IMR-90 (cell line): ENCODE data around the gene HYAL3. TPM values are rescaled to one million over a fixed set of nuclear protein-coding genes. Genes with fewer than 3 reads are reported as not detected.

Source experiments
- ATAC-seq: fragments of 200-7000 bp; cut with Tn5 transposase; 2 replicates; pipeline ENCODE4 v1.9.1; 2020; ENCODE audit warnings: low read depth, mild to moderate bottlenecking, moderate library complexity
- BruUV-seq: library from RNA; stranded (reverse); fragments of 400-500 nt; replicated peaks from 2 replicates; lab custom pipeline; 2021; lab: Mats Ljungman, UMichigan
- CTCF ChIA-PET: fragments of 300-600 bp; formaldehyde crosslinking; extraction: SDS; loops from one replicate; lab custom pipeline; 2021; ENCODE audit warnings: antibody characterized with exemption; lab: Yijun Ruan, JAX
- POLR2A ChIA-PET: fragments of 300-600 bp; sonication (Branson Sonifier 250); formaldehyde crosslinking; loops from one replicate; lab custom pipeline; 2022; ENCODE audit warnings: antibody characterized with exemption; ENCODE audit not compliant: unreplicated experiment; lab: Charles Lee
- DNase-seq: peaks from one replicate; pipeline ENCODE4 v3.0.0; 2013
- H2AFZ ChIP-seq: replicated peaks from 2 replicates; pipeline ENCODE3; 2013; ENCODE audit warnings: low read length, mild to moderate bottlenecking; ENCODE audit not compliant: poor library complexity
- H2AK5ac ChIP-seq: 2 replicates; pipeline ENCODE4 v1.6.1; 2013; ENCODE audit warnings: low read depth, low read length, inconsistent platforms
- H2AK9ac ChIP-seq: replicated peaks from 2 replicates; pipeline ENCODE3; 2013; ENCODE audit warnings: mild to moderate bottlenecking, low read depth, low read length, moderate library complexity; ENCODE audit not compliant: poor library complexity
- H2BK120ac ChIP-seq: 2 replicates; pipeline ENCODE4 v1.6.1; 2013; ENCODE audit warnings: low read depth, low read length, inconsistent platforms
- H2BK15ac ChIP-seq: 3 replicates; pipeline ENCODE4 v1.6.1; 2013; ENCODE audit warnings: low read depth, low read length, inconsistent platforms
- H2BK20ac ChIP-seq: 2 replicates; pipeline ENCODE4 v1.6.1; 2013; ENCODE audit warnings: low read depth, mild to moderate bottlenecking, inconsistent platforms, low read length, moderate library complexity
- H2BK5ac ChIP-seq: 2 replicates; pipeline ENCODE4 v1.6.1; 2013; ENCODE audit warnings: mild to moderate bottlenecking, low read depth, low read length, inconsistent platforms; ENCODE audit not compliant: poor library complexity, severe bottlenecking
- H3K14ac ChIP-seq: replicated peaks from 2 replicates; pipeline ENCODE4 v1.6.1; 2013; ENCODE audit warnings: low read depth, low read length, inconsistent platforms
- H3K18ac ChIP-seq: 2 replicates; pipeline ENCODE4 v1.6.1; 2013; ENCODE audit warnings: low read depth, low read length, control low read depth
- H3K23ac ChIP-seq: 2 replicates; pipeline ENCODE4 v1.6.1; 2013; ENCODE audit warnings: low read depth, low read length, inconsistent platforms
- H3K27ac ChIP-seq: 2 replicates; pipeline ENCODE4 v1.5.1; 2013; ENCODE audit warnings: mild to moderate bottlenecking, control low read depth, low read length; ENCODE audit not compliant: insufficient read depth
- H3K27me3 ChIP-seq: 2 replicates; pipeline ENCODE4 v1.6.1; 2013; ENCODE audit warnings: low read length; ENCODE audit not compliant: control insufficient read depth, insufficient read depth
- H3K36me3 ChIP-seq: 2 replicates; pipeline ENCODE4 v1.6.1; 2013; ENCODE audit warnings: low read length, mixed read lengths; ENCODE audit not compliant: control insufficient read depth, insufficient read depth
- H3K4ac ChIP-seq: 2 replicates; pipeline ENCODE4 v1.6.1; 2013; ENCODE audit warnings: low read depth, low read length, inconsistent platforms
- H3K4me1 ChIP-seq: 2 replicates; pipeline ENCODE4 v1.6.1; 2013; ENCODE audit warnings: low read length, mixed read lengths; ENCODE audit not compliant: control insufficient read depth, insufficient read depth
- H3K4me2 ChIP-seq: 2 replicates; pipeline ENCODE4 v1.6.1; 2013; ENCODE audit warnings: low read depth, mild to moderate bottlenecking, control low read depth, low read length, moderate library complexity
- H3K4me3 ChIP-seq: 2 replicates; pipeline ENCODE4 v1.5.1; 2013; ENCODE audit warnings: low read depth, mild to moderate bottlenecking, control low read depth, low read length, moderate library complexity; ENCODE audit not compliant: insufficient read depth
- H3K56ac ChIP-seq: 2 replicates; pipeline ENCODE4 v1.6.1; 2013; ENCODE audit warnings: low read length, inconsistent platforms; ENCODE audit not compliant: insufficient read depth; ENCODE audit errors: extremely low read depth
- H3K79me1 ChIP-seq, 2 experiments: 2 replicates each; pipeline ENCODE4 v1.6.1; 2013; ENCODE audit warnings: low read length in 2 of 2, inconsistent platforms in 1 of 2, low read depth in 1 of 2
- H3K9ac ChIP-seq: 2 replicates; pipeline ENCODE4 v1.6.1; 2013; ENCODE audit warnings: low read depth, low read length, control low read depth
- H3K9me1 ChIP-seq: 2 replicates; pipeline ENCODE4 v1.6.1; 2013; ENCODE audit warnings: low read length, inconsistent platforms; ENCODE audit not compliant: insufficient read depth
- H3K9me3 ChIP-seq: 2 replicates; pipeline ENCODE4 v1.6.1; 2013; ENCODE audit warnings: low read length; ENCODE audit not compliant: control insufficient read depth, insufficient read depth
- H4K20me1 ChIP-seq: 2 replicates; pipeline ENCODE4 v1.6.1; 2013; ENCODE audit warnings: low read length, inconsistent platforms; ENCODE audit not compliant: insufficient read depth
- H4K5ac ChIP-seq: 2 replicates; pipeline ENCODE4 v1.6.1; 2013; ENCODE audit warnings: mild to moderate bottlenecking, low read depth, low read length, control low read depth
- H4K8ac ChIP-seq, 2 experiments: 2 replicates each; pipeline ENCODE4 v1.6.1; 2013; ENCODE audit warnings: low read depth in 2 of 2, low read length in 2 of 2, control low read depth in 1 of 2, inconsistent platforms in 1 of 2
- H4K91ac ChIP-seq: 2 replicates; pipeline ENCODE4 v1.6.1; 2013; ENCODE audit warnings: low read depth, low read length, inconsistent platforms; ENCODE audit not compliant: insufficient read depth
- BHLHE40 ChIP-seq: fragments of 150-350 bp; IDR thresholded peaks from 2 replicates; pipeline ENCODE4 v1.6.1; 2016; ENCODE audit warnings: mild to moderate bottlenecking, low read depth, low read length
- FOS ChIP-seq: fragments of 150-350 bp; IDR thresholded peaks from 2 replicates; pipeline ENCODE4 v1.6.1; 2016; ENCODE audit warnings: low read depth, low read length
- MAZ ChIP-seq: IDR thresholded peaks from 2 replicates; pipeline ENCODE4 v1.6.1; 2012; ENCODE audit warnings: low read depth, mild to moderate bottlenecking, low read length, improper control_type of control experiment, moderate library complexity, borderline replicate concordance
- MXI1 ChIP-seq: IDR thresholded peaks from 2 replicates; pipeline ENCODE4 v1.6.1; 2012; ENCODE audit warnings: low read depth, mild to moderate bottlenecking, low read length, moderate library complexity, borderline replicate concordance
- POLR2A ChIP-seq: IDR thresholded peaks from 2 replicates; pipeline ENCODE4 v1.6.1; 2012; ENCODE audit warnings: mild to moderate bottlenecking, low read depth, low read length
- RAD21 ChIP-seq: IDR thresholded peaks from 2 replicates; pipeline ENCODE4 v1.6.1; 2012; ENCODE audit warnings: low read length, improper control_type of control experiment
- RCOR1 ChIP-seq: IDR thresholded peaks from 2 replicates; pipeline ENCODE4 v1.6.1; 2012; ENCODE audit warnings: mild to moderate bottlenecking, low read length, improper control_type of control experiment; ENCODE audit not compliant: insufficient replicate concordance
- RFX5 ChIP-seq: IDR thresholded peaks from 2 replicates; pipeline ENCODE4 v1.8.0; 2012; ENCODE audit warnings: low read depth, mild to moderate bottlenecking, low read length, moderate library complexity
- SMC3 ChIP-seq: fragments of 150-350 bp; IDR thresholded peaks from 2 replicates; pipeline ENCODE4 v1.6.1; 2016; ENCODE audit warnings: low read depth, mild to moderate bottlenecking, antibody characterized with exemption, low read length, moderate library complexity
- WGBS, 2 experiments: methylation state at CpG; one replicate each; pipeline versions ENCODE4 v1.1.5 to v1.1.7; 2013; ENCODE audit warnings: missing lambda C conversion rate in 2 of 2; ENCODE audit not compliant: insufficient read length in 1 of 2; ENCODE audit errors: extremely low coverage in 2 of 2; 5-methylcytosine and 5-hydroxymethylcytosine counted together
- dilution Hi-C: fragments of 300-500 bp; cut with HindIII; formaldehyde crosslinking; loops from one replicate; pipeline ENCODE4 v1.14.3; 2018; ENCODE audit warnings: low sequenced_read_pairs; ENCODE audit not compliant: unreplicated experiment
- in situ Hi-C: fragments of 300-500 bp; cut with MboI; formaldehyde crosslinking; loops from 3 replicates; pipeline ENCODE4 v1.14.3; 2019; ENCODE audit warnings: low sequenced_read_pairs, inconsistent platforms, mixed read lengths
- intact Hi-C: fragments of 100-400 bp; cut with micrococcal nuclease; formaldehyde crosslinking; loops from 2 replicates; pipeline ENCODE4 v1.10.0; 2022
- polyA plus RNA-seq, 3 experiments: library from polyadenylated mRNA; depleted of rRNA; stranded (reverse); fragments of >200 nt; gene quantifications; 2 replicates each; pipeline ENCODE4 v1.2.3, GENCODE V29; 2012; ENCODE audit warnings: low replicate concordance in 1 of 3
- total RNA-seq: library from RNA; depleted of rRNA; stranded (reverse); fragments of >200 nt; gene quantifications from 2 replicates; pipeline ENCODE4 v1.2.3, GENCODE V29; 2012
- TF ChIP-seq, protein P1 (sequence below): fragments of 150-350 bp; IDR thresholded peaks from 2 replicates; pipeline ENCODE4 v1.6.1; 2016; ENCODE audit warnings: low read depth, mild to moderate bottlenecking, low read length, moderate library complexity, borderline replicate concordance
- TF ChIP-seq, protein P2 (sequence below): fragments of 150-350 bp; IDR thresholded peaks from 2 replicates; pipeline ENCODE4 v1.6.1; 2017; ENCODE audit warnings: mild to moderate bottlenecking, antibody characterized with exemption, low read length, low read depth
- TF ChIP-seq, protein P3 (sequence below): conservative IDR thresholded peaks from 2 replicates; pipeline ENCODE4 v1.5.1; 2012; ENCODE audit warnings: mild to moderate bottlenecking, low read depth, low read length, improper control_type of control experiment

Gene HYAL3
- total and polyA plus RNA-seq, 2 of the 4 experiments (the other 2 are of a cell fraction): 2.7 to 5.7 TPM

GRCh38 chr3:50292159-50293078 lies 6.8 kb downstream of the HYAL3 start, which contains the start of gene IFRD2:
Gene IFRD2, minus strand, starts transcription at chr3:50292429. Its CDS starts 155 bp downstream, at chr3:50292274.
- ChIA-PET CTCF (interaction anchor here (0.6 kb wide), 1 partner anchor 1248 kb away, joined by 3 read pairs; no protein-coding TSS in a partner anchor), POLR2A (interaction anchor here (1.1 kb wide), 1 partner anchor 45 kb away, joined by 3 read pairs; no protein-coding TSS in a partner anchor)
- H3K9ac ChIP-seq: peak within 1 kb of the TSS; percentile 83
- H3K4me1 ChIP-seq: peaks cover 8% of the 10 kb centered on the region
- ATAC-seq: peak; percentile 98
- H3K4me3 ChIP-seq: peak within 1 kb of the TSS; percentile 68
- H2BK15ac ChIP-seq: 0 out of 3 replicates have a peak within 1 kb of the TSS, but pooled peaks have one; percentile 43
- in situ Hi-C loops: no loop called here
- DNase-seq: peak; percentile 97
- peak within 1 kb of the TSS; percentile 86 to 99 for H4K8ac ChIP-seq
- H3K14ac ChIP-seq: peak within 1 kb of the TSS; percentile 86
- no peak within 1 kb of the TSS for H2BK20ac ChIP-seq
- H3K9me3 ChIP-seq: no peaks in the 10 kb centered on the region
- peak within 1 kb of the TSS; percentile 49 for H3K27ac ChIP-seq
- peak within 1 kb of the TSS; percentile 99 for H2AK5ac ChIP-seq
- peak within 1 kb of the TSS; percentile 90 for H4K5ac ChIP-seq
- peak within 1 kb of the TSS; percentile 28; the same call in 1 of the 2 replicates for H2BK120ac ChIP-seq
- H3K9me1 ChIP-seq: no peaks in the 10 kb centered on the region; the same call in 1 of the 2 replicates
- no peak for TF ChIP-seq RCOR1
- TF ChIP-seq MXI1: peak; percentile 88
- TF ChIP-seq SMC3: no peak
- TF ChIP-seq, protein P1, sequence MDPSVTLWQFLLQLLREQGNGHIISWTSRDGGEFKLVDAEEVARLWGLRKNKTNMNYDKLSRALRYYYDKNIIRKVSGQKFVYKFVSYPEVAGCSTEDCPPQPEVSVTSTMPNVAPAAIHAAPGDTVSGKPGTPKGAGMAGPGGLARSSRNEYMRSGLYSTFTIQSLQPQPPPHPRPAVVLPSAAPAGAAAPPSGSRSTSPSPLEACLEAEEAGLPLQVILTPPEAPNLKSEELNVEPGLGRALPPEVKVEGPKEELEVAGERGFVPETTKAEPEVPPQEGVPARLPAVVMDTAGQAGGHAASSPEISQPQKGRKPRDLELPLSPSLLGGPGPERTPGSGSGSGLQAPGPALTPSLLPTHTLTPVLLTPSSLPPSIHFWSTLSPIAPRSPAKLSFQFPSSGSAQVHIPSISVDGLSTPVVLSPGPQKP: no peak
- TF ChIP-seq MAZ: peak; percentile 87
- no peak for TF ChIP-seq RFX5
- TF ChIP-seq, protein P2, sequence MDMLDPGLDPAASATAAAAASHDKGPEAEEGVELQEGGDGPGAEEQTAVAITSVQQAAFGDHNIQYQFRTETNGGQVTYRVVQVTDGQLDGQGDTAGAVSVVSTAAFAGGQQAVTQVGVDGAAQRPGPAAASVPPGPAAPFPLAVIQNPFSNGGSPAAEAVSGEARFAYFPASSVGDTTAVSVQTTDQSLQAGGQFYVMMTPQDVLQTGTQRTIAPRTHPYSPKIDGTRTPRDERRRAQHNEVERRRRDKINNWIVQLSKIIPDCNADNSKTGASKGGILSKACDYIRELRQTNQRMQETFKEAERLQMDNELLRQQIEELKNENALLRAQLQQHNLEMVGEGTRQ: peak; percentile 41; the same call in 1 of the 2 replicates
- TF ChIP-seq, protein P3, sequence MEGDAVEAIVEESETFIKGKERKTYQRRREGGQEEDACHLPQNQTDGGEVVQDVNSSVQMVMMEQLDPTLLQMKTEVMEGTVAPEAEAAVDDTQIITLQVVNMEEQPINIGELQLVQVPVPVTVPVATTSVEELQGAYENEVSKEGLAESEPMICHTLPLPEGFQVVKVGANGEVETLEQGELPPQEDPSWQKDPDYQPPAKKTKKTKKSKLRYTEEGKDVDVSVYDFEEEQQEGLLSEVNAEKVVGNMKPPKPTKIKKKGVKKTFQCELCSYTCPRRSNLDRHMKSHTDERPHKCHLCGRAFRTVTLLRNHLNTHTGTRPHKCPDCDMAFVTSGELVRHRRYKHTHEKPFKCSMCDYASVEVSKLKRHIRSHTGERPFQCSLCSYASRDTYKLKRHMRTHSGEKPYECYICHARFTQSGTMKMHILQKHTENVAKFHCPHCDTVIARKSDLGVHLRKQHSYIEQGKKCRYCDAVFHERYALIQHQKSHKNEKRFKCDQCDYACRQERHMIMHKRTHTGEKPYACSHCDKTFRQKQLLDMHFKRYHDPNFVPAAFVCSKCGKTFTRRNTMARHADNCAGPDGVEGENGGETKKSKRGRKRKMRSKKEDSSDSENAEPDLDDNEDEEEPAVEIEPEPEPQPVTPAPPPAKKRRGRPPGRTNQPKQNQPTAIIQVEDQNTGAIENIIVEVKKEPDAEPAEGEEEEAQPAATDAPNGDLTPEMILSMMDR: no peak
- TF ChIP-seq RAD21: no peak
- TF ChIP-seq FOS: 0 out of 2 replicates have a peak, but pooled peaks have one; percentile 5
- peak; percentile 72; the same call in 1 of the 2 replicates for TF ChIP-seq POLR2A
- peak; percentile 45; the same call in 1 of the 2 replicates for TF ChIP-seq BHLHE40
- H4K91ac ChIP-seq: peak within 1 kb of the TSS; percentile 90
- BruUV-seq: no TSS peak
- peak within 1 kb of the TSS; percentile 88; the same call in 1 of the 2 replicates for H3K23ac ChIP-seq
- H2BK5ac ChIP-seq: peak within 1 kb of the TSS; percentile 55
- H3K18ac ChIP-seq: 0 out of 2 replicates have a peak within 1 kb of the TSS, but pooled peaks have one; percentile 8
- dilution Hi-C loops: no loop called here
- H4K20me1 ChIP-seq: no peaks in the 10 kb centered on the region
- intact Hi-C loops: no loop called here
- H3K36me3 ChIP-seq: peaks cover 25% of the 10 kb centered on the region
- H2AK9ac ChIP-seq: peak within 1 kb of the TSS; percentile 100
- H3K27me3 ChIP-seq: no peaks in the 10 kb centered on the region
- H3K79me1 ChIP-seq: peaks cover 14 to 31% of the 10 kb centered on the region in 2 experiments
- peak within 1 kb of the TSS; percentile 93 for H3K4ac ChIP-seq
- H2AFZ ChIP-seq: peak within 1 kb of the TSS; percentile 96
- peak within 1 kb of the TSS; percentile 97 for H3K4me2 ChIP-seq
- peak within 1 kb of the TSS; percentile 82 for H3K56ac ChIP-seq
- 2% methylated on average over 33 of the region's 67 CpGs; no CpG with 5 or more reads in 1 of the 2 experiments for WGBS, 2 experiments
